ENCODE measurements around the gene GPR183.

GPR183 gene

GRCh38 chr13:99327126-99327525 lies 19.9 kb upstream of the GPR183 start:
- Histone ChIP-seq H3K36me3 (ENCODE audit: control insufficient read depth in 5 of 5, insufficient read depth in 5 of 5, low read length in 5 of 5) (peaks cover 0 to 17% (median 5%) of the 10 kb centered on the region in 5 donors), H3K9me3 (ENCODE audit: control insufficient read depth in 5 of 5, low read length in 5 of 5) (no peaks in the 10 kb centered on the region), H3K9ac (ENCODE audit: low read length in 5 of 5) (no peak overlapping the region), H3K4me3 (ENCODE audit: low read depth in 1 of 5, low read length in 5 of 5) (no peak overlapping the region), H3K4me1 (ENCODE audit: control insufficient read depth in 5 of 5, insufficient read depth in 5 of 5, low read length in 5 of 5) (peaks cover 0 to 11% (median 5%) of the 10 kb centered on the region in 5 donors), H3K27ac (ENCODE audit: low read depth, low read length) (no peak overlapping the region), H3K27me3 (ENCODE audit: control insufficient read depth in 5 of 5, insufficient read depth in 4 of 5, low read length in 5 of 5) (no peaks in the 10 kb centered on the region)

GRCh38 chr13:99326012-99326411 lies 18.8 kb upstream of the GPR183 start:
- no peak overlapping the region for H3K4me3 ChIP-seq (ENCODE audit: low read depth in 1 of 5, low read length in 5 of 5)
- H3K27me3 ChIP-seq (ENCODE audit: control insufficient read depth in 5 of 5, insufficient read depth in 4 of 5, low read length in 5 of 5) = no peaks in the 10 kb centered on the region
- no peak overlapping the region for H3K27ac ChIP-seq (ENCODE audit: low read depth, low read length)
- H3K36me3 ChIP-seq (ENCODE audit: control insufficient read depth in 5 of 5, insufficient read depth in 5 of 5, low read length in 5 of 5) = peaks cover 0 to 17% (median 5%) of the 10 kb centered on the region in 5 donors
- peaks cover 0 to 21% (median 15%) of the 10 kb centered on the region in 5 donors for H3K4me1 ChIP-seq (ENCODE audit: control insufficient read depth in 5 of 5, insufficient read depth in 5 of 5, low read length in 5 of 5)
- H3K9me3 ChIP-seq (ENCODE audit: control insufficient read depth in 5 of 5, low read length in 5 of 5) = no peaks in the 10 kb centered on the region
- H3K9ac ChIP-seq (ENCODE audit: low read length in 5 of 5) = no peak overlapping the region

GRCh38 chr13:99323488-99323887 lies 16.3 kb upstream of the GPR183 start:
- no peak overlapping the region for H3K9ac ChIP-seq (ENCODE audit: low read length in 5 of 5)
- H3K27me3 ChIP-seq (ENCODE audit: control insufficient read depth in 5 of 5, insufficient read depth in 4 of 5, low read length in 5 of 5) = no peaks in the 10 kb centered on the region
- peak overlapping the region; percentile 81 for H3K27ac ChIP-seq (ENCODE audit: low read depth, low read length)
- peaks cover 0 to 28% (median 17%) of the 10 kb centered on the region in 5 donors for H3K4me1 ChIP-seq (ENCODE audit: control insufficient read depth in 5 of 5, insufficient read depth in 5 of 5, low read length in 5 of 5)
- H3K4me3 ChIP-seq (ENCODE audit: low read depth in 1 of 5, low read length in 5 of 5) = no peak overlapping the region
- no peaks in the 10 kb centered on the region for H3K9me3 ChIP-seq (ENCODE audit: control insufficient read depth in 5 of 5, low read length in 5 of 5)
- H3K36me3 ChIP-seq (ENCODE audit: control insufficient read depth in 5 of 5, insufficient read depth in 5 of 5, low read length in 5 of 5) = peaks cover 0 to 12% (median 5%) of the 10 kb centered on the region in 5 donors

GRCh38 chr13:99322297-99323103 lies 15.3 kb upstream of the GPR183 start:
- Histone ChIP-seq H3K36me3 (ENCODE audit: control insufficient read depth in 5 of 5, insufficient read depth in 5 of 5, low read length in 5 of 5) (peaks cover 0 to 15% (median 5%) of the 10 kb centered on the region in 5 donors), H3K4me3 (ENCODE audit: low read depth in 1 of 5, low read length in 5 of 5) (peak overlapping the region in 1 of 5 donors; percentile 34), H3K4me1 (ENCODE audit: control insufficient read depth in 5 of 5, insufficient read depth in 5 of 5, low read length in 5 of 5) (peaks cover 0 to 28% (median 17%) of the 10 kb centered on the region in 5 donors), H3K27ac (ENCODE audit: low read depth, low read length) (peak overlapping the region; percentile 81), H3K27me3 (ENCODE audit: control insufficient read depth in 5 of 5, insufficient read depth in 4 of 5, low read length in 5 of 5) (no peaks in the 10 kb centered on the region), H3K9me3 (ENCODE audit: control insufficient read depth in 5 of 5, low read length in 5 of 5) (no peaks in the 10 kb centered on the region), H3K9ac (ENCODE audit: low read length in 5 of 5) (no peak overlapping the region)

GRCh38 chr13:99321709-99322108 lies 14.5 kb upstream of the GPR183 start:
- Histone ChIP-seq H3K27ac (ENCODE audit: low read depth, low read length) (peak overlapping the region; percentile 81), H3K36me3 (ENCODE audit: control insufficient read depth in 5 of 5, insufficient read depth in 5 of 5, low read length in 5 of 5) (peaks cover 3 to 18% (median 9%) of the 10 kb centered on the region in 5 donors), H3K4me3 (ENCODE audit: low read depth in 1 of 5, low read length in 5 of 5) (no peak overlapping the region), H3K4me1 (ENCODE audit: control insufficient read depth in 5 of 5, insufficient read depth in 5 of 5, low read length in 5 of 5) (peaks cover 0 to 28% (median 17%) of the 10 kb centered on the region in 5 donors), H3K9me3 (ENCODE audit: control insufficient read depth in 5 of 5, low read length in 5 of 5) (no peaks in the 10 kb centered on the region), H3K9ac (ENCODE audit: low read length in 5 of 5) (no peak overlapping the region), H3K27me3 (ENCODE audit: control insufficient read depth in 5 of 5, insufficient read depth in 4 of 5, low read length in 5 of 5) (no peaks in the 10 kb centered on the region)

GRCh38 chr13:99320693-99321481 lies 13.7 kb upstream of the GPR183 start:
- peak overlapping the region; percentile 81 for H3K27ac ChIP-seq (ENCODE audit: low read depth, low read length)

GRCh38 chr13:99316657-99317256 lies 9.6 kb upstream of the GPR183 start:
- no peak overlapping the region for H3K4me3 ChIP-seq (ENCODE audit: low read depth in 1 of 5, low read length in 5 of 5)
- no peak overlapping the region for H3K27ac ChIP-seq (ENCODE audit: low read depth, low read length)
- no peak overlapping the region for H3K9ac ChIP-seq (ENCODE audit: low read length in 5 of 5)
- peaks cover 2 to 32% (median 24%) of the 10 kb centered on the region in 5 donors for H3K4me1 ChIP-seq (ENCODE audit: control insufficient read depth in 5 of 5, insufficient read depth in 5 of 5, low read length in 5 of 5)
- H3K36me3 ChIP-seq (ENCODE audit: control insufficient read depth in 5 of 5, insufficient read depth in 5 of 5, low read length in 5 of 5) = peaks cover 3 to 16% (median 5%) of the 10 kb centered on the region in 5 donors
- H3K27me3 ChIP-seq (ENCODE audit: control insufficient read depth in 5 of 5, insufficient read depth in 4 of 5, low read length in 5 of 5) = no peaks in the 10 kb centered on the region
- no peaks in the 10 kb centered on the region for H3K9me3 ChIP-seq (ENCODE audit: control insufficient read depth in 5 of 5, low read length in 5 of 5)

More at GRCh38 chr13:99320693-99321481, 13.7 kb upstream of the GPR183 start:
- H3K9ac ChIP-seq (ENCODE audit: low read length in 5 of 5) = peak overlapping the region in 1 of 5 donors; percentile 32
- H3K9me3 ChIP-seq (ENCODE audit: control insufficient read depth in 5 of 5, low read length in 5 of 5) = no peaks in the 10 kb centered on the region
- H3K4me1 ChIP-seq (ENCODE audit: control insufficient read depth in 5 of 5, insufficient read depth in 5 of 5, low read length in 5 of 5) = peaks cover 0 to 28% (median 17%) of the 10 kb centered on the region in 5 donors
- H3K27me3 ChIP-seq (ENCODE audit: control insufficient read depth in 5 of 5, insufficient read depth in 4 of 5, low read length in 5 of 5) = no peaks in the 10 kb centered on the region
- H3K4me3 ChIP-seq (ENCODE audit: low read depth in 1 of 5, low read length in 5 of 5) = no peak overlapping the region
- peaks cover 3 to 25% (median 10%) of the 10 kb centered on the region in 5 donors for H3K36me3 ChIP-seq (ENCODE audit: control insufficient read depth in 5 of 5, insufficient read depth in 5 of 5, low read length in 5 of 5)

GRCh38 chr13:99316224-99316623 lies 9.0 kb upstream of the GPR183 start:
- Histone ChIP-seq H3K9me3 (ENCODE audit: control insufficient read depth in 5 of 5, low read length in 5 of 5) (no peaks in the 10 kb centered on the region), H3K9ac (ENCODE audit: low read length in 5 of 5) (no peak overlapping the region), H3K27ac (ENCODE audit: low read depth, low read length) (no peak overlapping the region), H3K27me3 (ENCODE audit: control insufficient read depth in 5 of 5, insufficient read depth in 4 of 5, low read length in 5 of 5) (no peaks in the 10 kb centered on the region), H3K4me1 (ENCODE audit: control insufficient read depth in 5 of 5, insufficient read depth in 5 of 5, low read length in 5 of 5) (peaks cover 2 to 28% (median 21%) of the 10 kb centered on the region in 5 donors), H3K36me3 (ENCODE audit: control insufficient read depth in 5 of 5, insufficient read depth in 5 of 5, low read length in 5 of 5) (peaks cover 3 to 16% (median 5%) of the 10 kb centered on the region in 5 donors), H3K4me3 (ENCODE audit: low read depth in 1 of 5, low read length in 5 of 5) (no peak overlapping the region)

GRCh38 chr13:99315186-99315585 lies 8.0 kb upstream of the GPR183 start:
- Histone ChIP-seq H3K9me3 (ENCODE audit: control insufficient read depth in 5 of 5, low read length in 5 of 5) (no peaks in the 10 kb centered on the region), H3K36me3 (ENCODE audit: control insufficient read depth in 5 of 5, insufficient read depth in 5 of 5, low read length in 5 of 5) (peaks cover 3 to 16% (median 5%) of the 10 kb centered on the region in 5 donors), H3K9ac (ENCODE audit: low read length in 5 of 5) (no peak overlapping the region), H3K27ac (ENCODE audit: low read depth, low read length) (no peak overlapping the region), H3K27me3 (ENCODE audit: control insufficient read depth in 5 of 5, insufficient read depth in 4 of 5, low read length in 5 of 5) (no peaks in the 10 kb centered on the region), H3K4me3 (ENCODE audit: low read depth in 1 of 5, low read length in 5 of 5) (no peak overlapping the region), H3K4me1 (ENCODE audit: control insufficient read depth in 5 of 5, insufficient read depth in 5 of 5, low read length in 5 of 5) (peaks cover 2 to 23% (median 16%) of the 10 kb centered on the region in 5 donors)
